ENCODE data around the gene SMIM31.

Gene SMIM31

GRCh38 chr4:164803702-164804101, 49.8 kb downstream of the SMIM31 start:
- TF ChIP-seq CTCF (IDR thresholded peaks at IDR 0.05) (no peak), ZFX (IDR thresholded peaks at IDR 0.05; ENCODE audit: borderline replicate concordance) (no peak)
- no peak overlapping the region for H3K27ac ChIP-seq

- no peak for TF ChIP-seq ZFX (IDR thresholded peaks at IDR 0.05; ENCODE audit: borderline replicate concordance)
- TF ChIP-seq CTCF (IDR thresholded peaks at IDR 0.05), result no peak
- H3K27ac ChIP-seq, result no peak overlapping the region
These were observed 53.7 kb downstream of the SMIM31 start for GRCh38 chr4:164807611-164808010.

GRCh38 chr4:164813554-164813953, 59.6 kb downstream of the SMIM31 start:
- no peak overlapping the region for H3K27ac ChIP-seq
- TF ChIP-seq ZFX (IDR thresholded peaks at IDR 0.05; ENCODE audit: borderline replicate concordance) (no peak), CTCF (IDR thresholded peaks at IDR 0.05) (no peak)

GRCh38 chr4:164815711-164816110, 61.8 kb downstream of the SMIM31 start:
- no peak overlapping the region for H3K27ac ChIP-seq
- TF ChIP-seq CTCF (IDR thresholded peaks at IDR 0.05) (no peak), ZFX (IDR thresholded peaks at IDR 0.05; ENCODE audit: borderline replicate concordance) (no peak)

- TF ChIP-seq CTCF (IDR thresholded peaks at IDR 0.05), result no peak
- TF ChIP-seq ZFX (IDR thresholded peaks at IDR 0.05; ENCODE audit: borderline replicate concordance), result no peak
These were observed 65.4 kb downstream of the SMIM31 start for GRCh38 chr4:164819366-164819765.

GRCh38 chr4:164821711-164822110, 67.8 kb downstream of the SMIM31 start:
- TF ChIP-seq CTCF (IDR thresholded peaks at IDR 0.05) (no peak), ZFX (IDR thresholded peaks at IDR 0.05; ENCODE audit: borderline replicate concordance) (no peak)
- H3K27ac ChIP-seq, result no peak overlapping the region

More at GRCh38 chr4:164819366-164819765, 65.4 kb downstream of the SMIM31 start:
- H3K27ac ChIP-seq, result no peak overlapping the region

- TF ChIP-seq ZFX (IDR thresholded peaks at IDR 0.05; ENCODE audit: borderline replicate concordance) (no peak), CTCF (IDR thresholded peaks at IDR 0.05) (no peak)
- no peak overlapping the region for H3K27ac ChIP-seq
These were observed 70.7 kb downstream of the SMIM31 start for GRCh38 chr4:164824581-164824980.
